Loucy (cell line): ENCODE data around the gene DLK2.

Experiments used
- EZH2phosphoT487 ChIP-seq: fragments of 200-600 bp; IDR thresholded peaks from 2 replicates; pipeline ENCODE4 v1.6.1; 2018; ENCODE audit warnings: antibody characterized with exemption, mild to moderate bottlenecking, moderate library complexity, borderline replicate concordance
- TF ChIP-seq, protein P1 (sequence below): fragments of 200-600 bp; sonication (generic); conservative IDR thresholded peaks from 2 replicates; pipeline ENCODE4 v1.5.1; 2014; ENCODE audit warnings: mild to moderate bottlenecking, antibody characterized with exemption, low read length

DNA sequence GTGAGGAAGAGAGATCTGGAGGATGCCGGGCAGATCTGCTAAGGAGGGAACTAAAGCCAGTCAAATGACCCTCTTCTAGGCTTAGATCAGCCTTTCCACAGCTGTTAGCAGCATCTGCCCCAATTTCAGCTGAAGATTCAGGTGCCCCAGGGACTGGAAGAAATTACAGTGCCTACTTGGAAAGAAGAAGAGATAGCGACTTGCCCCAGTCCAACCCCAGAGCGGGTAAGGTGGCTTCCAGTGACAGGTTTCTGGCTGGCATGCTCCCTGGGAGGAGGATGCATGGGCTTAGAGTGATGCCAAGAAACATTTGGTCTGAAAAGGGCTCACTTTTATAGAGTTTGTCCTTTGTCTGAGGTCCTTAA, 22.6 kb upstream of the DLK2 start:
- TF ChIP-seq, protein P1, sequence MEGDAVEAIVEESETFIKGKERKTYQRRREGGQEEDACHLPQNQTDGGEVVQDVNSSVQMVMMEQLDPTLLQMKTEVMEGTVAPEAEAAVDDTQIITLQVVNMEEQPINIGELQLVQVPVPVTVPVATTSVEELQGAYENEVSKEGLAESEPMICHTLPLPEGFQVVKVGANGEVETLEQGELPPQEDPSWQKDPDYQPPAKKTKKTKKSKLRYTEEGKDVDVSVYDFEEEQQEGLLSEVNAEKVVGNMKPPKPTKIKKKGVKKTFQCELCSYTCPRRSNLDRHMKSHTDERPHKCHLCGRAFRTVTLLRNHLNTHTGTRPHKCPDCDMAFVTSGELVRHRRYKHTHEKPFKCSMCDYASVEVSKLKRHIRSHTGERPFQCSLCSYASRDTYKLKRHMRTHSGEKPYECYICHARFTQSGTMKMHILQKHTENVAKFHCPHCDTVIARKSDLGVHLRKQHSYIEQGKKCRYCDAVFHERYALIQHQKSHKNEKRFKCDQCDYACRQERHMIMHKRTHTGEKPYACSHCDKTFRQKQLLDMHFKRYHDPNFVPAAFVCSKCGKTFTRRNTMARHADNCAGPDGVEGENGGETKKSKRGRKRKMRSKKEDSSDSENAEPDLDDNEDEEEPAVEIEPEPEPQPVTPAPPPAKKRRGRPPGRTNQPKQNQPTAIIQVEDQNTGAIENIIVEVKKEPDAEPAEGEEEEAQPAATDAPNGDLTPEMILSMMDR: no peak
- TF ChIP-seq EZH2phosphoT487: no peak
